CD4-positive, alpha-beta T cell (primary cell): ENCODE measurements around the gene SEL1L3. TPM values are rescaled to one million over a fixed set of nuclear protein-coding genes. Genes with fewer than 3 reads are reported as not detected.

Source experiments
- ATAC-seq: fragments of 200-7000 bp; cut with Tn5 transposase; one replicate; pipeline ENCODE4 v1.10.0; 2022; ENCODE audit warnings: mild to moderate bottlenecking; ENCODE audit not compliant: poor library complexity
- CTCF ChIA-PET: fragments of 350-600 bp; sonication (Branson Sonifier 250); formaldehyde crosslinking; loops from one replicate; lab custom pipeline; 2021; ENCODE audit warnings: antibody characterized with exemption, inconsistent platforms; lab: Charles Lee
- POLR2A ChIA-PET: fragments of 350-600 bp; sonication (Branson Sonifier 250); formaldehyde crosslinking; loops from one replicate; lab custom pipeline; 2021; ENCODE audit warnings: antibody characterized with exemption, inconsistent platforms; lab: Charles Lee
- DNase-seq, 14 experiments: peaks; one replicate each; pipeline ENCODE4 v3.0.0-alpha.2; 2013 to 2020; ENCODE audit warnings: mixed read lengths in 2 of 14
- H3K27ac ChIP-seq, 2 donors: one replicate each; pipeline versions ENCODE4 v1.5.1 to v1.7.0; 2013; ENCODE audit warnings: low read length in 2 of 2, low read depth in 1 of 2, mild to moderate bottlenecking in 1 of 2
- H3K27me3 ChIP-seq, 2 experiments: 1 replicate in 1 of 2; 2 replicates in 1 of 2; pipeline versions ENCODE4 v1.6.1 to v1.7.0; 2013; ENCODE audit warnings: low read length in 2 of 2, control low read depth in 1 of 2, mild to moderate bottlenecking in 1 of 2, moderate library complexity in 1 of 2; ENCODE audit not compliant: insufficient read depth in 2 of 2, control insufficient read depth in 1 of 2
- H3K36me3 ChIP-seq: one replicate; pipeline ENCODE4 v1.6.1; 2013; ENCODE audit warnings: low read length, control low read depth; ENCODE audit not compliant: insufficient read depth
- H3K4me1 ChIP-seq: one replicate; pipeline ENCODE4 v1.6.1; 2013; ENCODE audit warnings: low read length, control low read depth; ENCODE audit not compliant: insufficient read depth
- H3K4me3 ChIP-seq: one replicate; pipeline ENCODE4 v1.5.1; 2013; ENCODE audit warnings: mild to moderate bottlenecking, low read length, moderate library complexity
- H3K9me3 ChIP-seq, 2 experiments: 1 replicate in 1 of 2; 2 replicates in 1 of 2; pipeline versions ENCODE4 v1.6.1 to v1.7.0; 2013; ENCODE audit warnings: low read length in 2 of 2, mild to moderate bottlenecking in 2 of 2, control low read depth in 1 of 2, moderate library complexity in 1 of 2; ENCODE audit not compliant: control insufficient read depth in 1 of 2, insufficient read depth in 1 of 2
- H3K27ac Mint-ChIP-seq: one replicate; pipeline ENCODE4 v1.8.0; 2020; ENCODE audit warnings: mixed read lengths
- H3K27me3 Mint-ChIP-seq: one replicate; pipeline ENCODE4 v1.8.0; 2021; ENCODE audit warnings: mixed read lengths
- H3K36me3 Mint-ChIP-seq: one replicate; pipeline ENCODE4 v1.8.0; 2021; ENCODE audit warnings: low read depth, mixed read lengths
- H3K4me1 Mint-ChIP-seq: one replicate; pipeline ENCODE4 v1.8.0; 2021; ENCODE audit warnings: low read depth, mixed read lengths
- H3K4me3 Mint-ChIP-seq: one replicate; pipeline ENCODE4 v1.8.0; 2020; ENCODE audit warnings: mild to moderate bottlenecking, mixed read lengths
- H3K9me3 Mint-ChIP-seq: one replicate; pipeline ENCODE4 v1.8.0; 2020; ENCODE audit warnings: mixed read lengths
- CTCF ChIP-seq: fragments of 200-600 bp; IDR thresholded peaks from one replicate; pipeline ENCODE4 v1.8.0; 2022; ENCODE audit warnings: antibody characterized with exemption, mild to moderate bottlenecking
- intact Hi-C, 2 experiments: fragments of 100-400 bp; cut with DNase I in 1 of 2; cut with micrococcal nuclease in 1 of 2; formaldehyde crosslinking; loops; one replicate each; pipeline versions ENCODE4 v1.15.1 to v1.9.0; 2023 to 2025; cut with DNase I, micrococcal nuclease
- total RNA-seq, 174 experiments: library from RNA in 2 of 174; stranded (reverse) in 2 of 174; gene quantifications; one replicate each; pipeline ENCODE4 v1.2.3 and lab custom pipeline; 2021 to 2026

SEL1L3 gene
- total RNA-seq, 2 experiments from 2014 or later: 34.9 to 36.5 TPM

- DNase-seq (no peak), ATAC-seq (no peak)
- no peaks in the 10 kb centered on the region for H3K9me3 ChIP-seq
- Mint-ChIP-seq H3K27ac (no peak overlapping the region), H3K4me1 (no peaks in the 10 kb centered on the region), H3K4me3 (no peak overlapping the region), H3K36me3 (no peaks in the 10 kb centered on the region), H3K27me3 (no peaks in the 10 kb centered on the region), H3K9me3 (peaks cover 3% of the 10 kb centered on the region)
- H3K4me3 ChIP-seq: no peak overlapping the region
- H3K4me1 ChIP-seq: no peaks in the 10 kb centered on the region
- no peak overlapping the region for H3K27ac ChIP-seq
- no peaks in the 10 kb centered on the region for H3K36me3 ChIP-seq
- ChIA-PET POLR2A (no interaction called here), CTCF (no interaction called here)
- no peaks in the 10 kb centered on the region for H3K27me3 ChIP-seq
- no peak for TF ChIP-seq CTCF
- intact Hi-C loops: no loop called here
Measured at GRCh38 chr4:25704516-25704915, 158.3 kb downstream of the SEL1L3 start.

DNA sequence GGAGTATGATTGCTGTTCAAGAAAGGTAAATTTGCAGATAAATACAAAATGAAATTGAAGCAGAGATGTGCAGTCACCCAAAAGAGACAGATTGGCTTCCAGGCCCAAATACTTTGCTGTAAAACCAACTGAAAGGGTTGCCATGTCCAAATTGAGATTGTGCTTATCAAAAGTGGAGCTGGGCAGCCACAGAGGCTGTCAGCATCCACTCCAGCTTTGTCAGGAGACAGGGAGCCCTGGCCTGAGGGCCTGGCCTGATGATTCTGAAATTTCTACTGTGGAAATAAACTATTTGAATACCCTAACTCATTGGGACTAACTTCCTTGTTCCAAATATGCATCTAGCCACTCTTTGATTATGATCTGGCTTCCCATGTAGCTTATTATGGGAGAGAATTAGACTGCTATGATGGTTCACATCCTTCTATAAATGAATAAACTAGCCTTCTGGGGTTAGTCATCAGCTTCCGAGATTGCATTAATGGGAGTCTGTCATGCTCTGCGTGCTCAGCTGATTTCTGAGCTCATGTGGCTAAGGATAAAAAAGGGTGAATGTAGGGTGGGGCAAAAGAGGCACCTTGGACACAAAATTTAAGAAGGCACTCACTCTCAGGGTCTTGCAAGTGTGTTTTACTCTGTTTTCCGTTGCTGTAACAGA, 158.9 kb downstream of the SEL1L3 start:
- H3K9me3 ChIP-seq: no peaks in the 10 kb centered on the region
- no peak overlapping the region for H3K4me3 Mint-ChIP-seq
- no peak for ATAC-seq
- no peak for DNase-seq
- H3K27me3 Mint-ChIP-seq: peaks cover 4% of the 10 kb centered on the region
- ChIA-PET CTCF (no interaction called here), POLR2A (no interaction called here)
- intact Hi-C loops: no loop called here
- no peaks in the 10 kb centered on the region for H3K36me3 Mint-ChIP-seq
- H3K4me1 ChIP-seq: no peaks in the 10 kb centered on the region
- H3K27me3 ChIP-seq: no peaks in the 10 kb centered on the region
- H3K27ac Mint-ChIP-seq: no peak overlapping the region
- TF ChIP-seq CTCF: no peak
- no peak overlapping the region for H3K4me3 ChIP-seq
- no peaks in the 10 kb centered on the region for H3K9me3 Mint-ChIP-seq
- no peaks in the 10 kb centered on the region for H3K4me1 Mint-ChIP-seq
- H3K27ac ChIP-seq: no peak overlapping the region
- H3K36me3 ChIP-seq: no peaks in the 10 kb centered on the region

DNA sequence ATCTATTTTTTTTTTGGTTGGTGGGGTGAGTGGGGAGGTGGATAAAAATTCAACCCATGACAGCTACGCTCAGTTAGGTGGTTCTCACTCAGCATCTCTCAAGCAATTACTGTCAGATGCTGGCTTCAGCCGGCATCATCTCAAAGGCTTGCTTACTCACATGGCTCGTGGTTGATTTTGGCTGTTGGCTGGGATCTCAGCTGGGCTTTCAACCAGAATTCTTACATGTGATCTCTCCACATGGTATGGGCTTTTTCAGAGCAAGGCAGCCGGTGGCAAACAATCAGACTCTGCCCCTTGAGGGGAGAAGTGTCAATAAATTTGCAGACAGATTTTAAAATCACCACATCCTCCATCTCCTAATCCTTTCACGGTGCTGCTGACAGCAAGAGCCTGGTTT, 159.9 kb downstream of the SEL1L3 start:
- Mint-ChIP-seq H3K36me3 (no peaks in the 10 kb centered on the region), H3K27ac (no peak overlapping the region), H3K27me3 (peaks cover 6% of the 10 kb centered on the region), H3K9me3 (no peaks in the 10 kb centered on the region), H3K4me3 (no peak overlapping the region), H3K4me1 (no peaks in the 10 kb centered on the region)
- no peak for TF ChIP-seq CTCF
- DNase-seq (no peak), ATAC-seq (no peak)
- Histone ChIP-seq H3K36me3 (no peaks in the 10 kb centered on the region), H3K4me1 (no peaks in the 10 kb centered on the region), H3K27me3 (no peaks in the 10 kb centered on the region), H3K4me3 (no peak overlapping the region), H3K27ac (no peak overlapping the region), H3K9me3 (no peaks in the 10 kb centered on the region)
- intact Hi-C loops: no loop called here
- ChIA-PET POLR2A (no interaction called here), CTCF (no interaction called here)
